GM18502 (cell line): Measurements from ENCODE around the gene HELLS.
"Not testable (repeated sequence)": the region's sequence is repeated elsewhere in the genome, so short reads cannot be mapped to it uniquely, and the experiment has no call there.

Experiments used
- ATAC-seq: cut with Tn5 transposase; IDR thresholded peaks from one replicate; pipeline ENCODE4 v1.9.1; 2021; ENCODE audit warnings: mild to moderate bottlenecking; ENCODE audit not compliant: unreplicated experiment, poor library complexity

The HELLS gene

DNA sequence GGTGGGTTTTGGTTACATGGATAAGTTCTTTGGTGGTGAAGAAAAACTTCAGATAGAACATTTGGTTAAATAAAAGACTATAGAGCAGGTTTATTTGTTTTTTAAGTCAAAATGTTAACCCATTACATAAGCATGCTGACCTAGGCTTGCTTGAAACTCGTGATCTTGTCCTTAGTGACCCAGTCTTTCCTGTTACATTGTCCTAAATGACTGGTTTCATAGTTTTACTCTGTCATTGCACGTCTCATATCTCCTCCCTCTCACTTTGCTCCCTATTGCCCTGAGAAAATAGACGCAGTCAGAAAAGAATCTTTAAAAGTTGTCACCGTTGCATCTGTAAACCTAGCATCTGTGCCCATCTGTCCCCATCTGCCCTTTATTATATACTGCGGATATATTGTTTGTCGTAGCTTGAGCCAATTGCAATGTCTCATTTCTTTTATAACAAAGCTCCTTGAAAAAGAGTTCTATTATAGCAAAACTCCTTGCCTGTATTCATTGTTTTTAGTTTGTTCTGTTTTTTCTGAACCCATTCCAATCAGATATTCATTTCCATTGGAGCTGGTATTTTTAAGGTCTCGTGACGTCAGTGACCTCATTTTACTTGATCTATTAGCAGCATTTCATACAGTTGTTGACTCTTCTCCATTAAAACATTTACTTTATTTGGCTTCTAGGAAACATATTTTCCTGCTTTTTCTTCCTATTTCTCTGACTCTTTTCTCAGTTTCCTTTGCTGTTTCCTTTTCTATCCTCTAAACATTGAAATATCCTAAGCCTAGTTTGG lies 57.3 kb downstream of the HELLS start:
- no peak for ATAC-seq

DNA sequence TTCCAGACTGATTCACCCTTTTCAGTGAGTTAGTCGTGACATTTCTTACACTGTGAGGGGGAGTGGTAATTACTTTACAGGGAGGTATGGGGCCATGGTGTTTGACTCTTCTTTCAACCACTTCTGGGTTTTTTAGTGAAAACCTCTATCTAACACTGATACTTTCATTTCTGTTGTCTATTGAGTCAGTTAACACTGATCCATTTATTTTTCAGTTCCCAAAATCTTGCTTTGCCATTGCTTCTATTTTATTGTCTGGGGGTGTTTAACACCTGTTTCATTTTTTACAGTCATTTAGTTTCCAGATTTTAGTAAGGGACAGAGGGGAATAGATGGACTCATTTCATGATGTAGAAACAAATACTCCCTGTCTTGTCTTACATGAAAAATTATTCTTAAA lies 61.5 kb downstream of the HELLS start:
- peak; percentile 88 for ATAC-seq

DNA sequence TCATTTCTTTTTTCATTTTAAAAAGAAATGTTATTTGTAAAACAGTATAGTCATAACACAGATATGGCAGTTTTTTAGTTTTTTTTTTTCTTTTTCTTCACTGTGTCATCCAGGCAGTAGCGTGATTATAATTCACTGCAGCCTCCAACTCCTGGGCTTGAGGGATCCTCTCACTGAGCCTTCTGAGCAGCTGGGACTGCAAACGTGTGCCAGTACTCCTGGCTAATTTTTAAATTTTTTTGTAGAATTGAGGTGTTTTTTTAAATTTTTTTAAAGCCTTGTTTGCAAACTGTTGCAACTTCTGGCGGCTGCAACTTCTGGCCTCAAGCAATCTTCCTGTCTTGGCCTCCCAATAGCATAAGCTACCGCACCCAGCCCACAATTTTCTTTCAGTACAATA lies 63.0 kb downstream of the HELLS start:
- ATAC-seq: no peak

DNA sequence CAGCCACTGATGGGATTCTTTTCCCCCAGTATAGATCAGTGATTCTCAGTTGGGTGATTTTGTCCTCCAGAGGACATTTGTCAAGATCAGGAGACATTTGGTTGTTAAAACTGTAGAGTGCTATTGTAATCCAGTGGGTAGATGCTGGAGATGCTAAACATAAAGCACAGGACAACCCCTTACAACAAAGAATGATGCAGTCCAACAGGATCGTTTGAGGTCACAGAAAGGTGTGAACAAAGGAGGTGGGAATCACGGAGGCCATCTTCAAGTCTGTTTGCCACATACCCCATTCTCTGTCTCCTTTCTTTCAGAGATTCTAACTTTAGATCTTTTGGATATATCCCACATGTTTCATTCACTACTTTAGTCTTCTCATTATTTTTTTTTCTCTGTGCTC lies 69.0 kb downstream of the HELLS start:
- no peak for ATAC-seq

DNA sequence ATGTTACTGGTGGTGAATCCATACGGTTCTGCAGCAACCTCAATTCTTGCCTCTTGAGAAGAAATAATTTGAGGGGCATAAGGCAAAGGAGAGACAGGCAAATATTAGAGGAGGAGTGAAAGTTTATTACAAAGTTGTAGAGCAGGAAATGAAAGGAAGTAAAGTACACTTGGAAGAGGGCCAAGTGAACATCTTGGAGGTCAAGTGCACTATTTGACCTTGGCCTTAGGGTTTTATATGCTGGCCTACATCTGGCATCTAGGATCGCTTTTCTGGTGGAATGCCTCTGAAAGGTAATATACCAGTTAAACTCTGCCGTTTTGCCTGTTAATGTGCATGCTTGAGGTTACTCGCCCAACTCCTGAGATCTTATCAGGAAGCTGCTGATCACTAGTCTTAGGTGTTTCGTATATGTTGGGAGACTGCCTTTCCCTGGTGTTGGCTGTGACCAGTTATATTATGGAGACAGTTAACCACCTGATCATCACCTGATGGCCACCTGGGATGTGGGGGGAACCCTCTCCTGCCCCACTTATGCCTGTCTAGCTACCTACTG lies 71.9 kb downstream of the HELLS start:
- no peak for ATAC-seq

DNA sequence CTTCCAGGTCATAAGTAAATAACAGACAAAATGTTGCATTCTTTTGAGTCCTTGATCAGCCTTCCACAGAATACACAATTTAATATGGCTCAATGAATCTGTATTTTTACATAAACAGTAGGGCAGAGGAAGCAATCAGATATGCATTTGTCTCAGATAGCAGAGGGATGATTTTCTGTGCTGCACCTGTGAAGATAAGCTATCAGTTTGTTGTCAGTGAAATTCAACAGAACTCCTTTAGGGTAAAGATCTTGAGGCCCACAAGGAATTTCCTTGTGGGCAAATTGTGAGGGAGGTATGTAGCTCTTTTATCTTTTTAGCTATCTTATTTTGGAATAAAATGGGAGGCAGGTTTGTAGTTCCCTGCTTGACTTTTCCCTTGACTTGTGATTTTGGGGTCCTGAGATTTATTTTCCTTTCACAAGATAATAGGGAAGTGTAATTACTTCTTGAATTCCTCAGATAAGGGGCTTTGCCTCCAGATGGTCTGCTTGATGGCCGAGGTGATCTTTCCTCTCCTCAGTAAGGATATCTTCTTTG lies 77.1 kb downstream of the HELLS start:
- no peak for ATAC-seq

DNA sequence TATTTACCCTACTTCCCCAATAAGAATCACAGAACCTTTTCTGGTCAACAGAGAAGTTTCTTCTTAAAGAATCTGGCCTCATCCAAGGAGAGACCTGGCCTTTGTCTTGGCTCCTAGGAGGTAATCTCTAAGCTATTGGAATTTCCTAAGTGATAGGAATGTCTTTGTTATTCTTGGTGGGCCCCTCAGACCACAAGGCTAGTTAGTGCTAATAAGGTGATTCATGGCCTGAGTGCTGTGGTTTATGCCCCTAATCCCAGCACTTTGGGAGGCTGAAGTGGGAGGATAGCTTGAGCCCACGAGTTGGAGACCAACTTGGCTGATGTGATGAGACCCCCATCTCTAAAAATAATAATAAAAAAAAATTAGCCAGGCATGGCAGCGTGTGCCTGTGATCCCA lies 78.0 kb downstream of the HELLS start:
- no peak for ATAC-seq

DNA sequence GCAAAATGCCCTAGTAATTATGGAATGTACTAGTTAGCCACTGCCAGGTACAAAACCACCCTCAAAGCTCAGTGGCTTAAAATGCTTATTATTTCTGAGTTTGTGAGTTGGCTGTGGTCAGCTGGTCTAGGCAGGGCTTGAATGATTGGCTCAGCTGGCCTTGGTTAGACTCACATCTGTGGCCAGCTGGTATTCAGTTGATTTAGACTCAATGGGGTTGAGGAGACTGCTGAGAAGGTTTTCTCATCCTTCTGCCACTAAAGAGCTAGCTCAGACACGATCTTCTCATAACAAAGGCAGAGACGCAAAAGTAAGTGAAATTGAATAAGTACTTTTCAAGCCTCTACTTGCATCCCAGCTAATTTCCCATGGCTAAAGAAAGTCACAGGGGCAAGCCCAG lies 80.9 kb downstream of the HELLS start:
- ATAC-seq: no peak

DNA sequence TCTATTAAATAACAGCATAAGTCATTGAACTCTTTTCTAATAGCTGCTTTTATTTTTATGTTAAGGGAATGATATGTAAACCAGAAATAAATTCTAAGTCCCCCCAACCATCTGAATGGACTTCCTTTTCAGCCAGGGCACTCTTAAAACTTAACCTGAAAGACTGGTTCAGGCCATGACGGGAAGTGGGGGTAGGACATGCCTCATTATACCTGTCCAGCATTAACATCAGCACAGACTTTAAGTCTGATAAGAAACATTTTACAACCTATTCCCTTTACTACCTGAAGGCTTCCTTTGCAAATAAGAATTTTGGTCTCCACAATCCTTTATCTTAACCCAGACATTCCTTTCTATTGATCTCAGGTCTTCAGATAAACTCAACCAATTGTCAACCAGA lies 81.9 kb downstream of the HELLS start:
- no peak for ATAC-seq

DNA sequence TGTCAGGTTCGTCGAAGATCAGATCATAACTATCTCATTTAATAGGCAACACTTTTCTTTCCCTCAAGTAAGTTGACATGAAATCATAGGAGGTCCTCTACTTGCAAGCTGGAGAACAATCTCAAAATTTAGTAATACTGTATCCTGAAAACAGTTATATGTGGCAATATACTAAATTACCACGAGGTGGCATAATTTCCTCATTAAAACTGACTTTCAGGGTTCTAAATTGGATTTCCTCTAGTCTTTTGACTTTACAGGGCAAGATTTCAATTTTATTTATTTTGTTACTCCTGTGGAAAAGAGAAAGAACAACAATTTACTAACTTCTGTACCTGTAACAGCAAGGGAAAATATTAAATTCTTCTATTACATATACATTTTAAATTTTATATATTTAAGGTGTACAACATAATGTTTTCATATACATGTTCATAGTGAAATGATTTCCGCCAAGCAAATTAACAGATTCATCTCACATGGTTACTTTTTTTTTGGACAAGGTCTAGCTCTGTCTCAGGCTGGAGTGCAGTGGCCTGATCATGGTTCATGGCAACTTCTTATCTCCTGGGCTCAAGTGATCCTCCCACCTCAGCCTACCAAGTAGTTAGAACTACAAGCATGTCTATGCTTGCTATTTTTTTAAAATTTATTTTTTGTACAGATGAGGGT lies 84.6 kb downstream of the HELLS start:
- no peak for ATAC-seq

DNA sequence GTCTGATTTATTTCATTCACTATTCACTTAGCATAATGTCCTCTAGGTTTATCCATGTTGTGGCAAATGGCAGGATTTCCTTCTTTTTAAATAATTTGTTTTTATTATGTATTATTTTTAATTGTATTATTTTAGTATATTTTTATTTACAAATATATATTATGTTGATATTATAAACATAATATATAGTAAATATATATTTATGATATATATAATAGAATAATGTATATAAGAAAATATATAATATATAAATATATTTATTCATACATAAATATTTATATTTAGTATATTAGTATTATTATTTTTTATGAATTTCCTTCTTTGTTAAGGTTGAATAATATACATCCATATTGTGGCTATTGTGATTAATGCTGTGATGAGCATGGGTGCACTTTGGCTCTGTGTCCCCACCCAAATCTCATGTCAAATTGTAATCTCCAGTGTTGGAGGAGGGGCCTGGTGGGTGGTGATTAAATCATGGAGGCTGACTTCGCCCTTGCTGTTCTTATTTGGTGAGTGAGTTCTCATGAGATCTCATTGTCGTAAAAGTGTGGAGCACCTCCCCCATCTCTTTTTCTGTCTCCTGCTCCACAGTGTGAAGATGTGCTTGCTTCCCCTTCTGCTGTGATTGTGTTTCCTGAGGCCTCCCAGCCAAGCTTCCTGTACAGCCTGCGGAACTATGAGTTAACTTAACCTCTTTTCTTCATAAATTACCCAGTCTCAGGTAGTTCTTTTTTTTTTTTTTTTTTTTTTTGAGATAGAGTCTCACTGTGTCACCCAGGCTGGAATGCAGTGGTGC lies 85.7 kb downstream of the HELLS start:
- no peak for ATAC-seq

DNA sequence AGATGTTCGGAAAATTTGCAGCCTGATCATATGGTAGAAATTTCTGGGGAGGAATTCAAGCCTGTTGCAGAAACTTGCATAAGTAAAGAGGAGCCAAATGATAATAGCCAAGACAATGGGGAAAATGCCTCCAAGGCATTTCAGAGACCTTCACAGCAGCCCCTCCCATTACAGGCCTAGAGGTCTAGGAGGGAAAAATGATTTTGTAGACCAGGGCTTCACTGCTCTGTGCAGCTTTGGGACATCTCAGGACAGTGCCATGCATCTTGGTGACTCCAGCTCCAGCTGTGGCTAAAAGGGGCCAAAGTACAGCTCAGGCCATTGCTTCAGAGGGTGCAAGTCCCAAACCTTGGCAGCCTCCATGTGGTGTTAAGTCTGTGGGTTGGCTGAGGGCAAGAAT lies 87.4 kb downstream of the HELLS start:
- no peak for ATAC-seq

DNA sequence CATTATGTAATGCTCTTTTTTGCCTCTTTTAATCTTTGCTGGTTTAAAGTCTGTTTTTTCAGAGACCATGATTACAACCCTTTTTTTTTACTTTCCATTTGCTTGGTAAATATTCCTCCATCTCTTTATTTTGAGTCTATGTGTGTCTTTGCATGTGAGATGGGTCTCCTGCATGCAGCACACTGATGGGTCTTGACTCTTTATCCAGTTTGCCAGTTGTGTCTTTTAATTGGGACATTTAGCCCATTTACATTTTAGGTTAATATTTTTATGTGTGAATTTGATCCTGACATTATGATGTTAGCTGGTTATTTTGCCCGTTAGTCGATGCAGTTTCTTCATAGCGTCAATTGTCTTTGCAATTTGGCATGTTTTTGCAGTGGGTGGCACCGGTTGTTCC lies 92.5 kb downstream of the HELLS start:
- ATAC-seq: not testable (repeated sequence)

DNA sequence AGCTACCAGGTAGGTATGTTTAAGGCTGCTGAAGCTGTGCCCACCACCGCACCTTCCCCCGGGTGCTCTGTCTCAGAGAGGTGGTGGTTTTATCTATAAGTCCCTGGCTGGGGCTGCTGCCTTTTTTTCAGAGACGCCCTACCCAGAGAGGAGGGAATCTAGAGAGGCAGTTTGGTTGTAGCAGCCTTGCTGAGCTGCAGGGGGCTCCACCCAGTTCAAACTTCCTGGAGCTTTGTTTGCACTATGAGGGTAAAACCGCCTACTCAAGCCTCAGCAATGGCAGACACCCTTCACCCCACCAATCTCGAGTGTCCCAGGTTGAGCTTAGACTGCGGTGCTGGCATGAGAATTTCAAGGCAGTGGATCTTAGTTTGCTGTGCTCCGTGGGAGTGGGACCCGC lies 94.3 kb downstream of the HELLS start:
- ATAC-seq: no peak

DNA sequence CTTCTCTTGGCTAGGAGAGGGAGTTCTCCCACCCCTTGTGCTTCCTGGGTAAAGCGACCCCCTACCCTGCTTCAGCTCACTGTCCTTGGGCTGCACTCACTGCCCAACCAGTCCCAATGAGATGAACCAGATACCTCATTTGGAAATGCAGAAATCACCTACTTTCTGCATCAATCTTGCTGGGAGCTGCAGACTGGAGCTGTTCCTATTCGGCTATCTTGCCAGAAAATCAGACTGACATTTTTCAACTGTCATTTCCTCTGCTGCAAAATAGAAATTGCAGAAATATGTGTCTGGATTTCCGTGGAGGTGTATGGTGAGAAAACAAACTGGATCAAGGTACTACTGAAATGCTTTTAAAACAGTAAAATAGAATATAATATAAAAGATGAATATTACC lies 95.0 kb downstream of the HELLS start:
- ATAC-seq: no peak

DNA sequence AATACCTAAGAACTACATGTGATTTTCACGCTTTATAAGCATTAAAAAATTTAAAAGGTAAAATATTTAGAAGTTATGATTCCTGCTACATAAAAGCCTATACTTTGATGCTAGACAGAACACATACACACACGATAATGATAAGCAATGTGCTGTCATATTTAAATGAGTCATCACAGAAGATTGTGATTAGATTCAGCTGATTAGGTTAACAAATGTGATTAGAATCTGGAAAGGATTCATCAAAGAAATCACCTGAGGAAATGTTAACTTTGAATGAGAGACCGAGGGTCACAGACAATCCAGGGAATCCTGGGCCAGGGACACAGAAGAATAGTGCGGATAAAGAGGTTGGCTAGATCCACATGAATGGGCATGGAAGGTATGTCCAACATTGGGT lies 95.9 kb downstream of the HELLS start:
- no peak for ATAC-seq

DNA sequence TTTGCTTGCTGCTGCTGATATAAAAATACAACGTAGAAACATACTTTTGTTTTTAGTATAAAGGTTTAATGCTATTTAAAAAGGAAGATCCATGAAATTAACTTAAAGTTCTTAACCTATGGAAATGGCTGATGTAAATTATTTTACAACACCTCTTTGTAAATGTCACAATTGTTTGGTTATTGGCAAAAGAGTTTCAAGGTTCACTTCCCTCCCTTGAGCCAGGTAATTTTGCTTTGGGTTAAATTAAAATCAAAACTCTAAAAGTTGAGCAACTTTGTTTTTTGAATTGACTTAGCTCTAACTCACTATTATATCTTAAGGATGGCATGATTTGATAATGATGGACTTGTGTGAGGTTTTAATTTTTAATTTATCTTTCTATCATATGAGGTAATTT lies 98.8 kb downstream of the HELLS start:
- no peak for ATAC-seq

DNA sequence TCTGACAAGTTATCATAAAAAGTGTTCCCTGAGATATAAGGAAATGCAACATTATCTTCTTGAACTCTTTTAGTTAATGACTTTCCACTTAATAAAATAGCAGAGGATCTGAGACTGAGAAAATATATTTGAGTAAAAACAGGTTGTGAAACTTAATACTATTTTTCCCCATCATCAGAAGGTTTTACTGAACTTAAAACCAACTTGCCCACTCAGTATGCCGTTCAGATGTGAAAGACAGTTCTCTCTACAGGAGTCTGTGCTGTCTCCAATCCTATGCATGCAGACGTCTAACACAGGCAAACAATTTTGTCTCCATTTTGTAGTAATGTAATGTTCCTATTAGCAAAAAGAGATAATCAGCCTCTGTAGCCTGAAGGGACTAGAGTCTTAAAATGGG lies 99.7 kb downstream of the HELLS start:
- peak; percentile 70 for ATAC-seq
